K562 (cell line): ENCODE data around the gene GDF15. TPM values are rescaled to one million over a fixed set of nuclear protein-coding genes. Genes with fewer than 3 reads are reported as not detected.

ENCODE experiments used
- AFF4 ChIP-seq: sonication (generic); formaldehyde crosslinking; IDR thresholded peaks from 2 replicates; pipeline ENCODE4 v1.8.0; 2023; ENCODE audit warnings: mild to moderate bottlenecking, missing genetic modification reagents
- BRD4 ChIP-seq: fragments of 200-600 bp; sonication (generic); IDR thresholded peaks from 2 replicates; pipeline ENCODE4 v1.6.1; 2017; ENCODE audit warnings: inconsistent platforms
- CREB1 ChIP-seq, 2 experiments: sonication (generic) in 1 of 2; formaldehyde crosslinking in 1 of 2; IDR thresholded peaks; 2 replicates each; pipeline versions ENCODE4 v1.6.1 to v1.8.0; 2012 to 2022; ENCODE audit warnings: inconsistent platforms in 1 of 2, mild to moderate bottlenecking in 1 of 2, missing genetic modification reagents in 1 of 2, moderate library complexity in 1 of 2
- HDGF ChIP-seq: fragments of 450-650 bp; IDR thresholded peaks from 2 replicates; pipeline ENCODE4 v1.6.1; 2016
- HEY1 ChIP-seq: fragments of 250-450 bp; sonication (Bioruptor Pico); IDR thresholded peaks from 2 replicates; pipeline ENCODE4 v1.5.0; 2020; ENCODE audit warnings: mild to moderate bottlenecking, moderate library complexity, borderline replicate concordance
- HOXB6 ChIP-seq: fragments of 250-450 bp; sonication (Bioruptor Pico); IDR thresholded peaks from 2 replicates; pipeline ENCODE4 v1.5.1; 2022; ENCODE audit warnings: mild to moderate bottlenecking, borderline replicate concordance
- PHF8 ChIP-seq: fragments of 200-600 bp; sonication (generic); IDR thresholded peaks from 2 replicates; pipeline ENCODE4 v1.6.1; 2012; ENCODE audit warnings: mixed run types, mild to moderate bottlenecking, inconsistent platforms, low read length, moderate library complexity, borderline replicate concordance
- TAL1 ChIP-seq: fragments of 450-650 bp; IDR thresholded peaks from 2 replicates; pipeline ENCODE4 v1.6.1; 2016; ENCODE audit warnings: mild to moderate bottlenecking
- TEAD4 ChIP-seq, 2 experiments: sonication (generic) in 1 of 2; formaldehyde crosslinking in 1 of 2; IDR thresholded peaks; 2 replicates each; pipeline versions ENCODE4 v1.6.1 to v1.8.0; 2012 to 2022; ENCODE audit warnings: borderline replicate concordance in 1 of 2, inconsistent platforms in 1 of 2, low read length in 1 of 2, mild to moderate bottlenecking in 1 of 2, missing genetic modification reagents in 1 of 2
- ZBTB34 ChIP-seq: fragments of 250-450 bp; sonication (Bioruptor Pico); IDR thresholded peaks from 2 replicates; pipeline ENCODE4 v1.8.0; 2021; ENCODE audit warnings: mild to moderate bottlenecking, moderate library complexity
- ZFX ChIP-seq: sonication (generic); formaldehyde crosslinking; IDR thresholded peaks from 2 replicates; pipeline ENCODE4 v1.8.0; 2022; ENCODE audit warnings: mild to moderate bottlenecking, missing genetic modification reagents, moderate library complexity
- ZNF311 ChIP-seq: fragments of 250-450 bp; sonication (Bioruptor Pico); IDR thresholded peaks from 2 replicates; pipeline ENCODE4 v1.4.0; 2020; ENCODE audit warnings: mild to moderate bottlenecking, moderate library complexity
- polyA plus RNA-seq, 8 experiments: library from polyadenylated mRNA; depleted of rRNA in 4 of 8; stranded (reverse) in 5 of 8; unstranded in 3 of 8; fragments of >200 nt; fragmentation: Nextera tagmentation in 2 of 8; fragmentation: Illumina TruSeq in 1 of 8; extraction: Ambion mirVana in 2 of 8; extraction: Trizol in 1 of 8; gene quantifications; 2 replicates each; pipeline versions ENCODE4 v1.2.1 to v1.2.3, GENCODE V29; 2011 to 2014; ENCODE audit warnings: inconsistent platforms in 1 of 8, missing spikeins in 1 of 8
- total RNA-seq, 7 experiments: library from RNA; depleted of rRNA in 6 of 7; stranded (reverse); fragments of >200 nt in 6 of 7; fragmentation: Illumina TruSeq in 2 of 7; extraction: Trizol in 2 of 7; gene quantifications; 2 replicates each; pipeline versions ENCODE4 v1.2.1 to v1.2.3, GENCODE V29; 2011 to 2021; ENCODE audit warnings: low replicate concordance in 1 of 7
- TF ChIP-seq, protein P1 (sequence below): sonication (generic); formaldehyde crosslinking; IDR thresholded peaks from 2 replicates; pipeline ENCODE4 v1.8.0; 2022; ENCODE audit warnings: mild to moderate bottlenecking, missing genetic modification reagents, borderline replicate concordance
- TF ChIP-seq, protein P2 (sequence below): sonication (generic); formaldehyde crosslinking; IDR thresholded peaks from 2 replicates; pipeline ENCODE4 v1.8.0; 2022; ENCODE audit warnings: mild to moderate bottlenecking, low read depth, missing genetic modification reagents
- TF ChIP-seq, protein P3 (sequence below): fragments of 250-450 bp; sonication (Bioruptor Pico); IDR thresholded peaks from 2 replicates; pipeline ENCODE4 v1.4.0; 2020; ENCODE audit warnings: mild to moderate bottlenecking

Gene GDF15
- total and polyA plus RNA-seq, 9 of the 15 experiments (the other 6 are each of a cell fraction or from before 2014, with no cell fraction given) = 2.3 to 82.4 (median 12.5) TPM

- 0 out of 2 replicates have a peak, but pooled peaks have one; percentile 26 for TF ChIP-seq AFF4 (CRISPR knock-in tag)
- TF ChIP-seq PHF8 = peak; percentile 41; the same call in 1 of the 2 replicates
- TF ChIP-seq, protein P1, sequence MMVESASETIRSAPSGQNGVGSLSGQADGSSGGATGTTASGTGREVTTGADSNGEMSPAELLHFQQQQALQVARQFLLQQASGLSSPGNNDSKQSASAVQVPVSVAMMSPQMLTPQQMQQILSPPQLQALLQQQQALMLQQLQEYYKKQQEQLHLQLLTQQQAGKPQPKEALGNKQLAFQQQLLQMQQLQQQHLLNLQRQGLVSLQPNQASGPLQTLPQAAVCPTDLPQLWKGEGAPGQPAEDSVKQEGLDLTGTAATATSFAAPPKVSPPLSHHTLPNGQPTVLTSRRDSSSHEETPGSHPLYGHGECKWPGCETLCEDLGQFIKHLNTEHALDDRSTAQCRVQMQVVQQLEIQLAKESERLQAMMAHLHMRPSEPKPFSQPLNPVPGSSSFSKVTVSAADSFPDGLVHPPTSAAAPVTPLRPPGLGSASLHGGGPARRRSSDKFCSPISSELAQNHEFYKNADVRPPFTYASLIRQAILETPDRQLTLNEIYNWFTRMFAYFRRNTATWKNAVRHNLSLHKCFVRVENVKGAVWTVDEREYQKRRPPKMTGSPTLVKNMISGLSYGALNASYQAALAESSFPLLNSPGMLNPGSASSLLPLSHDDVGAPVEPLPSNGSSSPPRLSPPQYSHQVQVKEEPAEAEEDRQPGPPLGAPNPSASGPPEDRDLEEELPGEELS (CRISPR knock-in tag) = peak; percentile 55; the same call in 1 of the 2 replicates
- peak; percentile 27; the same call in 1 of the 2 replicates for TF ChIP-seq BRD4
- TF ChIP-seq ZFX (CRISPR knock-in tag) = peak; percentile 78
- TF ChIP-seq ZBTB34 (CRISPR knock-in tag) = no peak
- TF ChIP-seq, protein P2, sequence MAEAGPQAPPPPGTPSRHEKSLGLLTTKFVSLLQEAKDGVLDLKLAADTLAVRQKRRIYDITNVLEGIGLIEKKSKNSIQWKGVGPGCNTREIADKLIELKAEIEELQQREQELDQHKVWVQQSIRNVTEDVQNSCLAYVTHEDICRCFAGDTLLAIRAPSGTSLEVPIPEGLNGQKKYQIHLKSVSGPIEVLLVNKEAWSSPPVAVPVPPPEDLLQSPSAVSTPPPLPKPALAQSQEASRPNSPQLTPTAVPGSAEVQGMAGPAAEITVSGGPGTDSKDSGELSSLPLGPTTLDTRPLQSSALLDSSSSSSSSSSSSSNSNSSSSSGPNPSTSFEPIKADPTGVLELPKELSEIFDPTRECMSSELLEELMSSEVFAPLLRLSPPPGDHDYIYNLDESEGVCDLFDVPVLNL (CRISPR knock-in tag) = peak; percentile 16; the same call in 1 of the 2 replicates
- TF ChIP-seq TEAD4 (IDR thresholded peaks at IDR 0.05; ENCODE audit: low read length) = 0 out of 2 replicates have a peak, but pooled peaks have one; percentile 10
- no peak for TF ChIP-seq TEAD4 (CRISPR knock-in tag; IDR thresholded peaks at IDR 0.05; ENCODE audit: borderline replicate concordance)
- TF ChIP-seq HDGF = peak; percentile 82; the same call in 1 of the 2 replicates
- TF ChIP-seq HOXB6 (CRISPR knock-in tag) = no peak
- TF ChIP-seq CREB1 (IDR thresholded peaks at IDR 0.05) = no peak
- peak; percentile 42; the same call in 1 of the 2 replicates for TF ChIP-seq CREB1 (CRISPR knock-in tag; IDR thresholded peaks at IDR 0.05)
- TF ChIP-seq, protein P3, sequence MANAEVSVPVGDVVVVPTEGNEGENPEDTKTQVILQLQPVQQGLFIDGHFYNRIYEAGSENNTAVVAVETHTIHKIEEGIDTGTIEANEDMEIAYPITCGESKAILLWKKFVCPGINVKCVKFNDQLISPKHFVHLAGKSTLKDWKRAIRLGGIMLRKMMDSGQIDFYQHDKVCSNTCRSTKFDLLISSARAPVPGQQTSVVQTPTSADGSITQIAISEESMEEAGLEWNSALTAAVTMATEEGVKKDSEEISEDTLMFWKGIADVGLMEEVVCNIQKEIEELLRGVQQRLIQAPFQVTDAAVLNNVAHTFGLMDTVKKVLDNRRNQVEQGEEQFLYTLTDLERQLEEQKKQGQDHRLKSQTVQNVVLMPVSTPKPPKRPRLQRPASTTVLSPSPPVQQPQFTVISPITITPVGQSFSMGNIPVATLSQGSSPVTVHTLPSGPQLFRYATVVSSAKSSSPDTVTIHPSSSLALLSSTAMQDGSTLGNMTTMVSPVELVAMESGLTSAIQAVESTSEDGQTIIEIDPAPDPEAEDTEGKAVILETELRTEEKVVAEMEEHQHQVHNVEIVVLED = 0 out of 2 replicates have a peak, but pooled peaks have one; percentile 22
- 0 out of 2 replicates have a peak, but pooled peaks have one; percentile 14 for TF ChIP-seq ZNF311
- TF ChIP-seq TAL1 = no peak
- no peak for TF ChIP-seq HEY1 (CRISPR knock-in tag)
Measured at GRCh38 chr19:18418483-18419194, 32.7 kb downstream of the GDF15 start (continued).
